ENCODE data around the gene TMEM170A.

GRCh38 chr16:75423723-75424104 is 40.8 kb downstream of the TMEM170A start:
- TF ChIP-seq CTCF (IDR thresholded peaks at IDR 0.05; ENCODE audit: low read length), result no peak
- no peak for TF ChIP-seq EZH2 (IDR thresholded peaks at IDR 0.05; ENCODE audit: borderline replicate concordance, low read length)

Data from OCI-LY1 (cell line).